HG03175 (cell line): ENCODE results near the gene SENP1.

Experiments
- ATAC-seq: cut with Tn5 transposase; IDR thresholded peaks from one replicate; pipeline ENCODE4 v1.9.1; 2021; ENCODE audit warnings: mild to moderate bottlenecking, moderate library complexity; ENCODE audit not compliant: unreplicated experiment

SENP1 gene

GRCh38 chr12:48019639-48020265 is 86.1 kb downstream of the SENP1 start:
- no peak for ATAC-seq

- no peak for ATAC-seq
Observed at GRCh38 chr12:48018618-48018995, 87.3 kb downstream of the SENP1 start.

DNA sequence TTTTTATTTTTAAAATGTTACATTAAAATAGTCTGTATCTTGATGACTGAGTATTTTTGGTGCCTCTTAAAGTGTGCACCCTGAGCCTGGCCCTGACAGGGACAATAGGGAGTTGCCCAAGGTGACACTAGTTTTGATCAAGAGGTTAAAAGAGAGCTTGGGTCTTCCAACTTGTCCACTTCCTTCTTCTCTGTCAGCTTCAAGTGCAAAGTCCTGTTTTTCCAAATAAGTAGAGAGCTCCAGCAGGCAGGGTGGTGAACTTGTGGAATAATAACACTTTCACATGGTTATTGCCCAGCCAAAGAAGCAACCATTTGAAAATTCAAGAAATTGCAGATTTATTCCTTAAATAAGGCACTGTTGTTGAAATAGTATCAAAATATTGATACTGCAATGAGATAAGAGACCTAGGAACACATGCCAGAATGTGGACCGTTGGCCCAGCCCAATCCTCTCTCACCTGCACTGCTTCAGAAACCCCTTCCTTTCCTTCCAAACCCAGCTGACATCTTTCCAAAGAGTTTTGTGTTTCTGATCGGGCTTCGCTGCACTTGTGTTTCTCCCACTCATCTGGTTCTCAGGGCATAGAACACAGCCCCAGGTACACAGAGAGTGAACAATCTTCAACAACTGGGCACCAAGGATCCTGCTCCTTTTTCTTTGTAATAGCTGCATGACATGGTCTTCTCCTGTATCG is 87.8 kb downstream of the SENP1 start:
- no peak for ATAC-seq

- no peak for ATAC-seq
Observed at GRCh38 chr12:48017496-48017895, 88.4 kb downstream of the SENP1 start.

DNA sequence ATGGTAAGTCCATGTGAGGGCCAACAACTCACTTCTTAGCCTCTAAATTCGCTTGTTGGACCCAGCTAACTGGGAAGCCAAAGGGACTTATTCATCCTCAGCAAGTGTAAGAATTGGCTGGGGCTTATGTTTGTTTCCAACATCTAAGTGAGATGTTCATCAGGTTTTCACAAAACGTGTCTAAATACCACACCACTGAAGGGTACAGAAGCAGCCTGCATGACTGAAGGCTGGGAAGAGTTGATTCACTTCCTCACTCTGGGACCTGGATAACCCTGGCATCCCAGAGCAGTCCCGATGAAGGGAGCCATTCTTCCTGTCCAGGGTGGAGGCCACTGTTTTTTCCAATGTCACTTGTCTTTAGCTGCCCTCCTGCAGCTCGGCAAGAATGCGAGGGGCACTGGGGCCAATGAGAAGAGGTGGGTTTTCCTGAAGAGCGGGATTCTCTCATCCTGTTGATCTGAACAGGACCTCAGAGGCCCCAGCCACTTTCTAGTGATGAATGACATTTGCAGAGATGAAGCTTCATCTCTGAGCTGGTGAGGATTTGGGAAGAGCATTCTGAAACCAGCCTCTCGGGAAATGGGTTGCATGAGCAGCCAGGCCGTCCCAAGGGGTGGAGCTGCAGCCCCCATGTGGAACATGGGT is 89.4 kb downstream of the SENP1 start:
- no peak for ATAC-seq

- ATAC-seq, result no peak
Observed at GRCh38 chr12:48015954-48016353, 89.9 kb downstream of the SENP1 start.

GRCh38 chr12:48015129-48015528 is 90.8 kb downstream of the SENP1 start:
- no peak for ATAC-seq

DNA sequence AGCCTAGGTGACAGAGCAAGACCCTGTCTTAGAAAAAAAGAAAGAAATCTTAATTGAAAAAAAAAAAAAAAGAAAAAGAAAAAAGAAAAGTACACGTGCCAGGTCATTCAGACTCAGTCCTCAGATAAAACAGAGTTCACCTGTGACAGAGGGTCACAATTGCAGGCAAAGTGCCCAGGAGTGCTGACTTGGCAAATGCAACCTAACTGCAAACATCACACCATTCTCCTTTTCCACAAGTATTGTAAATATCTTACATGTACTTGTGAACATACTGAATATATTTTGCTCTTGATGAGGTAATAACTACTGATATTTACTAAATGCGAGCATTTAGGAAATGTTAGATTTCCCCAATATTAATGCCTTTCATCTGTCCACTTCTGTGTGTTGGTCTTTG is 92.6 kb downstream of the SENP1 start:
- ATAC-seq, result no peak

GRCh38 chr12:48012070-48012469 is 93.8 kb downstream of the SENP1 start:
- no peak for ATAC-seq

GRCh38 chr12:48010366-48010970 is 95.4 kb downstream of the SENP1 start:
- ATAC-seq, result no peak

GRCh38 chr12:48009471-48009870 is 96.4 kb downstream of the SENP1 start:
- no peak for ATAC-seq

GRCh38 chr12:48008950-48009349 is 96.9 kb downstream of the SENP1 start:
- ATAC-seq, result no peak

DNA sequence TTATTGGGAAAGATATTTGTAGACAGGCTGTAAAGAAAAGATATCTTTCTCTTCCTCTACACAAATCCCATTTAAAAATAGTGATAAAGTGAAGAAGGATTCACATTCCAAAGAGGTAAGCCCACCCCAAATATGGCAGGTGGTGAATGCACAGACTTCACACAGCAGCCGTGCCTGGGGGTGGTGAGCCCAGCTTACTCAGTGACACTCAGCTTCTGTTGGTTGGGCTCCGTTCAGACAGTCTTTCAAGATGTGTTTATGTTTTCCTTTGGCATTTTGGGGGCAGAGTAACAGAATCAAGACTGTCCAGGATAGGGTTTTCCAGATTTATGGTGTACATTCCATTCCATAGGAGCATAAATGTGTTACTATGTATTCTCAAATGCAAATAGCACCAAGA is 97.5 kb downstream of the SENP1 start:
- no peak for ATAC-seq

GRCh38 chr12:48007206-48007605 is 98.7 kb downstream of the SENP1 start:
- ATAC-seq, result no peak

- ATAC-seq, result no peak
Observed at GRCh38 chr12:48005750-48006021, 100.2 kb downstream of the SENP1 start.

DNA sequence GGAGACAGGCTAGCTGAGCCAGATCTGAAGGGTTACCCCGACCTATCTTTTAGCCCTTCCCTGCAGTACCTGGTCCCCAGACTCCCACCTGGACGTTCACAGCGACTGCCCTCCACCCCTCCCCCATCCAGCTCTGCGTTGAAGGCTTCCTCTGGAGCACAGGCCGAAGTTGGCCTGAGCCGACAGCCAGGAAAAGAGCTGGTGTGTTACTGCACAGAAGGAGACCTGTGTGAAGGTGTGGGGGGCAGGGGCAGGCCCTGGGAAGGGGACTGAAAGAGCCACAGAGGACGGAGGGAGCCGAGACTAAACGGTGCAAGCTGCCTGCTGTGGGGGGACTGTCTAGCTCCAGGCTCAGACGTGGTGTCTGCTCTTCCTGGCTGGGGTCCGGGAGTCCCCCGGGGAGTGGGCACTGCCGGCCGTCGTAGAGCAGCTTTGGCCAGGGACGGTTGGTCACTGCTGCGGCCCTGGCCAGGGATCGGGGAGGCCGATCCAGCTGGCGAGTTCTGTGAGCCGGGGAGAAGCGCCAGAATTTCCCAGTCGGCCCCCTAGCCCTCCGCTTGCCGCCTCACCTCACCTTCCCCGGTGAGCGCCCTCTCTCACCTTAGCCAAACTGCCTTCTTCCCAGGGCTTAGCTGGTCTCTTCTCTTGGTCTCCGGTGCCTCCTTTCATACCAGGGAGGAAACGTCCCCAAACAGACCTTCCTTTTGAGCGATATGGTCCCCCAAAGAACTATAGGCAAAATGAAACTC is 100.7 kb downstream of the SENP1 start:
- no peak for ATAC-seq

GRCh38 chr12:48004053-48004941 is 101.6 kb downstream of the SENP1 start, which contains the start of gene COL2A1:
Gene COL2A1, minus strand, starts transcription at chr12:48004476. Its CDS starts 155 bp downstream, at chr12:48004321.
- ATAC-seq, result no peak

- no peak for ATAC-seq
Observed at GRCh38 chr12:48003226-48004052, 102.4 kb downstream of the SENP1 start.

GRCh38 chr12:48002773-48003218 is 103.1 kb downstream of the SENP1 start:
- no peak for ATAC-seq

- ATAC-seq, result no peak
Observed at GRCh38 chr12:48002414-48002730, 103.5 kb downstream of the SENP1 start.
